GM19468 (cell line): ENCODE measurements around the gene CPLANE1.

Experiments used
- ATAC-seq: cut with Tn5 transposase; IDR thresholded peaks from one replicate; pipeline ENCODE4 v1.9.1; 2021; ENCODE audit warnings: mild to moderate bottlenecking, moderate library complexity, moderate number of reproducible peaks; ENCODE audit not compliant: unreplicated experiment; ENCODE audit errors: extremely low read depth

CPLANE1 gene

GRCh38 chr5:37075399-37075950 lies 173.7 kb downstream of the CPLANE1 start:
- no peak for ATAC-seq

- ATAC-seq, result no peak
Measured at GRCh38 chr5:37071901-37072581, 177.1 kb downstream of the CPLANE1 start.

DNA sequence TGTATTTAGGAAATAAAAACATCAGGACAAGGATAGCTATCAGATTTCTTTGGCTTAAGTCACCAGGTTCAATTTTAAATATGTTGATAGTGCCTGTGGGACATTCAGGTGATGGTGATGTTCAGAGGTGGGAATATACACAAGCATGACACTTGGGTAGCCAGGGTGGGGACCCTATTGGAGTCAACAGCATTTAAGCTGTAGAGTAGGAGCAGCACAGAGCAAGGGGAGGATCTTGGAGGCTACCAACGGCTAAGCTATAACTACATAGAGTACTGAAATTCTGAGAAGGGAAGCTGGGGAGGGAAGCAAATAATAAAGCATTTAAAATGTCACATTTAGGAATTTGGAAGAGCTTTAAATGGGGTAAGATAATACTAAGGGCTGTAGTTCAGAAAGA lies 177.7 kb downstream of the CPLANE1 start:
- ATAC-seq, result no peak

GRCh38 chr5:37064442-37064841 lies 184.7 kb downstream of the CPLANE1 start:
- no peak for ATAC-seq

DNA sequence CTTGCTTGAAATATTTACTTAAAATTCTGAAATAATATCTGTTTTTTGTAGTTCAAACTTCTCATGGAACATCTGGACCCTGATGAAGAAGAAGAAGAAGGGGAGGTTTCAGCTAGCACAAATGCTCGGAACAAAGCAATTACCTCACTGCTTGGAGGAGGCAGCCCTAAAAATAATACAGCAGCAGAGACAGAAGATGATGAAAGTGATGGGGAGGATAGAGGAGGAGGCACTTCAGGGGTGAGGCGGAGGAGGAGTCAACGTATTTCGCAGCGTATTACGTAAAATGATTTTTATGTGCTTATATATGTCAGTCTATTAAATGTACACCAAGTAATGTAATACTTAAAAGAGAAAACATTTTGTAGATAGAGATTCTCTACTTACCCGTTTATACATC lies 185.4 kb downstream of the CPLANE1 start:
- no peak for ATAC-seq

DNA sequence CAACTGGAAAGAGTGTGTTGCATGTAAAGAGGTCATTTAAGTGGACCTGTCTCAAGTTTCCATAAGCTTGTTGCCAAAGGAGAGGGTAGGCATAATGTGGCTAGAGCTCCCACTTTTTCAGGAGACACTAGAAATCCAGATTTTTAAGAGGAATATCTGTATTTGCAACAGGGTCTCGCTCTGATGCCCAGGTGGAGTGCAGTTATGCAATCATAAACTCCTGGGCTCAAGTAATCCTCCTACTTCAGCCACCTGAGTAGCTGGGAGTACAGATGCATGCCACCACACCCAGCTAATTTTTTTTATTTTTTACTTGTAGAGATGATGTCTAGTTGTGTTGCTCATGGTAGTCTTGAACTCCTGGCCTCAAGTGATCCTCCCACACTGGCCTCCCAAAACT lies 189.1 kb downstream of the CPLANE1 start:
- ATAC-seq, result no peak

DNA sequence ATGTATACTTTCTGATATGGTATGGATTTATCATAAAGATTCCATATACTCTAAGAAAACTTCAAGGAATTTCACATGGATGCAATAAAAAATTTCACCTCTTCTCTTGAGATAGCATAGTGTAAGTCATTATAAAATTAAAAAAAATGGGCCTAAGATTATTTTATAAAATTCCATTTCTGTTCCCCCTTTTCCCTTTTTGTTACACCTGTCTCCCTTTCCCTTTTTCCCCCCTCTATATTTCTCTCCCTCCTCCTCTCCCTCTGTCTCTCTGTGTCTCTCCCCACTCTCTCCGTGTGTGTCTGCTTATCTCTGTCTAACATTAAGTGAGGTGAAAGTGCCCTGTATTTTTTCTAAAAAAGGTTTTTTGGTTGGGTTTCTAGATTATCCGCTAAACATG lies 192.4 kb downstream of the CPLANE1 start:
- ATAC-seq, result no peak
